ENCODE data around the gene PGS1. TPM values are rescaled to one million over a fixed set of nuclear protein-coding genes. Genes with fewer than 3 reads are reported as not detected.

PGS1 gene
- total RNA-seq, 1 donor from 2014 or later, result 22.7 TPM

GRCh38 chr17:78356101-78356713, 22.2 kb upstream of the PGS1 start:
- Mint-ChIP-seq H3K4me1 (ENCODE audit: low read depth) (peaks cover 69% of the 10 kb centered on the region), H3K27ac (ENCODE audit: unreplicated experiment) (no peak overlapping the region), H3K36me3 (ENCODE audit: low read depth) (peaks cover 13% of the 10 kb centered on the region), H3K27me3 (ENCODE audit: low read depth) (no peaks in the 10 kb centered on the region), H3K4me3 (ENCODE audit: unreplicated experiment) (peak overlapping the region; percentile 12), H3K9me3 (ENCODE audit: low read depth) (no peaks in the 10 kb centered on the region)
- no peak for TF ChIP-seq CTCF (IDR thresholded peaks at IDR 0.05)
- no peak for DNase-seq (ENCODE audit: low spot score)

GRCh38 chr17:78357177-78357586, 21.3 kb upstream of the PGS1 start:
- H3K27ac Mint-ChIP-seq (ENCODE audit: unreplicated experiment), result peak overlapping the region; percentile 41
- H3K27me3 Mint-ChIP-seq (ENCODE audit: low read depth), result no peaks in the 10 kb centered on the region
- peak overlapping the region; percentile 78 for H3K4me3 Mint-ChIP-seq (ENCODE audit: unreplicated experiment)
- no peak for DNase-seq (ENCODE audit: low spot score)
- H3K4me1 Mint-ChIP-seq (ENCODE audit: low read depth), result peaks cover 59% of the 10 kb centered on the region
- peaks cover 13% of the 10 kb centered on the region for H3K36me3 Mint-ChIP-seq (ENCODE audit: low read depth)
- TF ChIP-seq CTCF (IDR thresholded peaks at IDR 0.05), result no peak
- H3K9me3 Mint-ChIP-seq (ENCODE audit: low read depth), result no peaks in the 10 kb centered on the region

- Mint-ChIP-seq H3K36me3 (ENCODE audit: low read depth) (peaks cover 13% of the 10 kb centered on the region), H3K4me3 (ENCODE audit: unreplicated experiment) (peak overlapping the region; percentile 78), H3K27me3 (ENCODE audit: low read depth) (no peaks in the 10 kb centered on the region), H3K27ac (ENCODE audit: unreplicated experiment) (no peak overlapping the region), H3K9me3 (ENCODE audit: low read depth) (no peaks in the 10 kb centered on the region), H3K4me1 (ENCODE audit: low read depth) (peaks cover 56% of the 10 kb centered on the region)
- no peak for TF ChIP-seq CTCF (IDR thresholded peaks at IDR 0.05)
- no peak for DNase-seq (ENCODE audit: low spot score)
These were observed 20.5 kb upstream of the PGS1 start for GRCh38 chr17:78357672-78358537.

- Mint-ChIP-seq H3K27me3 (ENCODE audit: low read depth) (no peaks in the 10 kb centered on the region), H3K4me1 (ENCODE audit: low read depth) (peaks cover 49% of the 10 kb centered on the region), H3K4me3 (ENCODE audit: unreplicated experiment) (peak overlapping the region; percentile 78), H3K27ac (ENCODE audit: unreplicated experiment) (no peak overlapping the region), H3K9me3 (ENCODE audit: low read depth) (no peaks in the 10 kb centered on the region), H3K36me3 (ENCODE audit: low read depth) (peaks cover 13% of the 10 kb centered on the region)
- no peak for TF ChIP-seq CTCF (IDR thresholded peaks at IDR 0.05)
- peak; percentile 83 for DNase-seq (ENCODE audit: low spot score)
These were observed 19.7 kb upstream of the PGS1 start for GRCh38 chr17:78358538-78359320.

All from chondrocyte (in vitro differentiated cells).